Neural cell (in vitro differentiated cells): ENCODE data around the gene MYBPC2.

Experiments used
- CTCF ChIP-seq: fragments of 450-650 bp; IDR thresholded peaks from 2 replicates; pipeline ENCODE4 v1.5.1; 2014; ENCODE audit warnings: antibody characterized with exemption, mild to moderate bottlenecking, moderate library complexity; ENCODE audit not compliant: poor library complexity, severe bottlenecking
- EP300 ChIP-seq: fragments of 450-650 bp; conservative IDR thresholded peaks from 2 replicates; pipeline ENCODE4 v1.6.1; 2014; ENCODE audit warnings: antibody characterized with exemption, mild to moderate bottlenecking, moderate library complexity; ENCODE audit not compliant: poor library complexity, severe bottlenecking
- EZH2 ChIP-seq: fragments of 200-600, 300-800 bp; shearing (Covaris generic), sonication (generic); IDR thresholded peaks from 2 replicates; pipeline ENCODE4 v1.6.1; 2014; ENCODE audit warnings: antibody characterized with exemption, low read length, borderline replicate concordance, mild to moderate bottlenecking; ENCODE audit not compliant: insufficient read depth, poor library complexity, severe bottlenecking
- POLR2AphosphoS5 ChIP-seq: IDR thresholded peaks from 2 replicates; pipeline ENCODE4 v1.6.1; 2012
- RAD21 ChIP-seq: fragments of 450-650 bp; conservative IDR thresholded peaks from 2 replicates; pipeline ENCODE4 v1.6.1; 2014; ENCODE audit warnings: antibody characterized with exemption, mild to moderate bottlenecking, moderate library complexity
- TAF1 ChIP-seq: IDR thresholded peaks from 2 replicates; pipeline ENCODE4 v1.6.1; 2012; ENCODE audit warnings: low read depth
- TF ChIP-seq, protein P1 (sequence below): IDR thresholded peaks from 2 replicates; pipeline ENCODE4 v1.6.1; 2012; ENCODE audit warnings: borderline replicate concordance

GRCh38 chr19:50423279-50424113, 9.2 kb upstream of the MYBPC2 start:
- no peak for TF ChIP-seq RAD21
- TF ChIP-seq CTCF: no peak
- TF ChIP-seq POLR2AphosphoS5: no peak
- TF ChIP-seq, protein P1, sequence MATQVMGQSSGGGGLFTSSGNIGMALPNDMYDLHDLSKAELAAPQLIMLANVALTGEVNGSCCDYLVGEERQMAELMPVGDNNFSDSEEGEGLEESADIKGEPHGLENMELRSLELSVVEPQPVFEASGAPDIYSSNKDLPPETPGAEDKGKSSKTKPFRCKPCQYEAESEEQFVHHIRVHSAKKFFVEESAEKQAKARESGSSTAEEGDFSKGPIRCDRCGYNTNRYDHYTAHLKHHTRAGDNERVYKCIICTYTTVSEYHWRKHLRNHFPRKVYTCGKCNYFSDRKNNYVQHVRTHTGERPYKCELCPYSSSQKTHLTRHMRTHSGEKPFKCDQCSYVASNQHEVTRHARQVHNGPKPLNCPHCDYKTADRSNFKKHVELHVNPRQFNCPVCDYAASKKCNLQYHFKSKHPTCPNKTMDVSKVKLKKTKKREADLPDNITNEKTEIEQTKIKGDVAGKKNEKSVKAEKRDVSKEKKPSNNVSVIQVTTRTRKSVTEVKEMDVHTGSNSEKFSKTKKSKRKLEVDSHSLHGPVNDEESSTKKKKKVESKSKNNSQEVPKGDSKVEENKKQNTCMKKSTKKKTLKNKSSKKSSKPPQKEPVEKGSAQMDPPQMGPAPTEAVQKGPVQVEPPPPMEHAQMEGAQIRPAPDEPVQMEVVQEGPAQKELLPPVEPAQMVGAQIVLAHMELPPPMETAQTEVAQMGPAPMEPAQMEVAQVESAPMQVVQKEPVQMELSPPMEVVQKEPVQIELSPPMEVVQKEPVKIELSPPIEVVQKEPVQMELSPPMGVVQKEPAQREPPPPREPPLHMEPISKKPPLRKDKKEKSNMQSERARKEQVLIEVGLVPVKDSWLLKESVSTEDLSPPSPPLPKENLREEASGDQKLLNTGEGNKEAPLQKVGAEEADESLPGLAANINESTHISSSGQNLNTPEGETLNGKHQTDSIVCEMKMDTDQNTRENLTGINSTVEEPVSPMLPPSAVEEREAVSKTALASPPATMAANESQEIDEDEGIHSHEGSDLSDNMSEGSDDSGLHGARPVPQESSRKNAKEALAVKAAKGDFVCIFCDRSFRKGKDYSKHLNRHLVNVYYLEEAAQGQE: no peak
- no peak for TF ChIP-seq TAF1
- no peak for TF ChIP-seq EZH2
- no peak for TF ChIP-seq EP300
